ENCODE measurements around the gene FUT3. TPM values are rescaled to one million over a fixed set of nuclear protein-coding genes. Genes with fewer than 3 reads are reported as not detected.

Gene FUT3
- total RNA-seq, 1 experiment from 2014 or later, result 0.34 TPM

DNA sequence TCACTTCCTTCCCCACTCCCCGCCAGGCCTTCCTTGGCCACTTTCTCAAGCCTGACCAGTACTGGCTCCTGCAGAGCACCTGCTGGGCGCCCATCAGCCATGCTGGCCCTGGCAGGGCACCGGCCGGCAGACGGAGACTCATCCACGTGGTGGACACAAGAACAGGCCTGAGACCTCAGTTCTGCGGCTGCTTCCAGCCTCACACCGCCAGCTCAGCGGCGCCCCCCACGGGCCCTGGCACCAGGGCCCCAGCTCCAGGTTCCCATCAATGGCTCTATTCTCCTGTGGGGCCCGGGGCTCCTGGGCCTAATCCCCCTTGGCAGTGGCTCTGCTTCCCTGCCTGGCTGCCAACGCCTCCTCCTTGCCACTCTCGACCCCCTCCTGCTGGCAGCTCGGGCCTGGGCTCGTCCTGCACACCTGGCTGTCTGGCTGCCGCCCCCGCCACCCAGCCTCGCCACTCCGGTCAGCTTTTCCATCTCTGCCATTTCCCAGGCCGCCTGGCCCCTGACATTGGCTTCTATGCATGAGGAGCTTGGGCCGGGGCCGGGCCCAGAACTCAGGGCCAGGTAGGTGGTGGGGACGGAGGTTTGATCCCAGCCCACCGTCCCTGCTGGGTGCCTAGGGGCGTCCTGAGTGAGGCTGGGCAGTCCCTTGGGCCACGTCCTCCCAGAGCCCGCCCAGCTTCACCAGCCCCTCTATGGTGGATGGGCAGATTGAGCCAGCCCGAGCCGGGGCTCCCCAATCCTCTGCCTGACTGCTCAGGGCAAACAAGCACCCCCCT, 46.1 kb upstream of the FUT3 start:
- H3K4me1 Mint-ChIP-seq (ENCODE audit: low read depth, unreplicated experiment), result no peaks in the 10 kb centered on the region
- no peaks in the 10 kb centered on the region for H3K9me3 Mint-ChIP-seq (ENCODE audit: unreplicated experiment)
- no TSS peak for BruUV-seq (replicated peaks)
- no peaks in the 10 kb centered on the region for H3K27me3 Mint-ChIP-seq (ENCODE audit: insufficient read depth, unreplicated experiment)
- Histone ChIP-seq H3K36me3 (ENCODE audit: control insufficient read depth, insufficient read depth, low read length) (no peaks in the 10 kb centered on the region; the same call in 1 of the 2 replicates), H3K4me3 (ENCODE audit: low read depth, low read length) (no peak overlapping the region), H3K4me1 (no peaks in the 10 kb centered on the region), H3K27me3 (replicated peaks; ENCODE audit: control insufficient read depth, insufficient read depth, low read length) (no peaks in the 10 kb centered on the region), H3K9me3 (no peaks in the 10 kb centered on the region)
- CTCF ChIA-PET, result interaction anchor here (1.3 kb wide), 1 partner anchor 93 kb away, joined by 3 read pairs; no protein-coding TSS in a partner anchor
- DNase-seq, result no peak
- intact Hi-C loops (cut with micrococcal nuclease; ENCODE audit: unreplicated experiment), result no loop called here
- H3K27ac Mint-ChIP-seq (ENCODE audit: unreplicated experiment), result peak overlapping the region; percentile 66
- no peak overlapping the region for H3K4me3 Mint-ChIP-seq (ENCODE audit: unreplicated experiment)
- H3K36me3 Mint-ChIP-seq (ENCODE audit: insufficient read depth, unreplicated experiment), result peaks cover 28% of the 10 kb centered on the region
- TF ChIP-seq, protein P1, sequence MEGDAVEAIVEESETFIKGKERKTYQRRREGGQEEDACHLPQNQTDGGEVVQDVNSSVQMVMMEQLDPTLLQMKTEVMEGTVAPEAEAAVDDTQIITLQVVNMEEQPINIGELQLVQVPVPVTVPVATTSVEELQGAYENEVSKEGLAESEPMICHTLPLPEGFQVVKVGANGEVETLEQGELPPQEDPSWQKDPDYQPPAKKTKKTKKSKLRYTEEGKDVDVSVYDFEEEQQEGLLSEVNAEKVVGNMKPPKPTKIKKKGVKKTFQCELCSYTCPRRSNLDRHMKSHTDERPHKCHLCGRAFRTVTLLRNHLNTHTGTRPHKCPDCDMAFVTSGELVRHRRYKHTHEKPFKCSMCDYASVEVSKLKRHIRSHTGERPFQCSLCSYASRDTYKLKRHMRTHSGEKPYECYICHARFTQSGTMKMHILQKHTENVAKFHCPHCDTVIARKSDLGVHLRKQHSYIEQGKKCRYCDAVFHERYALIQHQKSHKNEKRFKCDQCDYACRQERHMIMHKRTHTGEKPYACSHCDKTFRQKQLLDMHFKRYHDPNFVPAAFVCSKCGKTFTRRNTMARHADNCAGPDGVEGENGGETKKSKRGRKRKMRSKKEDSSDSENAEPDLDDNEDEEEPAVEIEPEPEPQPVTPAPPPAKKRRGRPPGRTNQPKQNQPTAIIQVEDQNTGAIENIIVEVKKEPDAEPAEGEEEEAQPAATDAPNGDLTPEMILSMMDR (IDR thresholded peaks at IDR 0.05; ENCODE audit: insufficient read depth in 1 of 2, low read depth in 1 of 2, low read length in 1 of 2, severe bottlenecking in 1 of 2, unreplicated experiment in 1 of 2), result peak in 1 of 2 experiments; percentile 19
- POLR2A ChIA-PET, result interaction anchor here (0.5 kb wide), 1 partner anchor 60 kb away, joined by 3 read pairs; no protein-coding TSS in a partner anchor

DNA sequence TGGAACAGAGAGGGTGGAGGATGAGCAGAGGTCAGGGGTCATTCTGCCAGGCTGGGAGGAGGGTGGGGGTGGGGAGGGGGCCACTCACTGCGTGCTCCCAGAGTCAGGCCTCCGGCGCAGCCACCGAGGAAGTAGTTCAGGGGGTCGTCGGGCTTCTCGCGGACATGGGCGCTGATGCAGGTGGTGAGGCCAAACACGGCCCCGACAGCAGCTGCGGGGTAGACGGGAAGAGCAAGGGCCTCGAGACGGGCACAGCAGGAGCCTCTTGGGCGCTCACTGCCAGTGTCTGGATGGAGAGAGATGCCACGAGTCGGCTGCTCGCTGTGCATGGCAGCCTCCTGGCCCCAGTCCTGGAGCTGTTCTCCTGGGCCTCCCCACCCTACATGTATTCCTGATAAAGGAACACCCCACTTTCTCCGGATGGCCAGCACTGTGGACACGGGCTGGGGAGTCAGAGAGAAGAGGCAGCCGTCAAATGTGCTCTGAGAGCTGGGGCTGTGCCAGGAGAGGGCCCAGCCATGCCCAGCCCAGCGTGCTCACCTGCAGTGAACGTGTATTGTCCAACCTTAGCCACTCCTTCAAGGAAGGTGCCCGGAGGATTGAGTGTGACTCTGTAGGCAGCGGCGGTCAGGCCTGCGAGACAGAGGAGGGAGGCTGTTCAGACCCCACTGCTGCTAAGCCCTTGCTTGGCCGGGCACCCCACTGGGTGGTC, 45.3 kb upstream of the FUT3 start:
- TF ChIP-seq, protein P1 (IDR thresholded peaks at IDR 0.05; ENCODE audit: insufficient read depth in 1 of 2, low read depth in 1 of 2, low read length in 1 of 2, severe bottlenecking in 1 of 2, unreplicated experiment in 1 of 2), result no peak
- Mint-ChIP-seq H3K36me3 (ENCODE audit: insufficient read depth, unreplicated experiment) (peaks cover 35% of the 10 kb centered on the region), H3K27me3 (ENCODE audit: insufficient read depth, unreplicated experiment) (no peaks in the 10 kb centered on the region), H3K4me3 (ENCODE audit: unreplicated experiment) (no peak overlapping the region), H3K9me3 (ENCODE audit: unreplicated experiment) (no peaks in the 10 kb centered on the region), H3K27ac (ENCODE audit: unreplicated experiment) (no peak overlapping the region), H3K4me1 (ENCODE audit: low read depth, unreplicated experiment) (no peaks in the 10 kb centered on the region)
- Histone ChIP-seq H3K4me1 (no peaks in the 10 kb centered on the region), H3K4me3 (ENCODE audit: low read depth, low read length) (no peak overlapping the region), H3K9me3 (no peaks in the 10 kb centered on the region), H3K27me3 (replicated peaks; ENCODE audit: control insufficient read depth, insufficient read depth, low read length) (no peaks in the 10 kb centered on the region), H3K36me3 (ENCODE audit: control insufficient read depth, insufficient read depth, low read length) (no peaks in the 10 kb centered on the region; the same call in 1 of the 2 replicates)
- intact Hi-C loops (cut with micrococcal nuclease; ENCODE audit: unreplicated experiment), result no loop called here
- CTCF ChIA-PET, result interaction anchor here (1.3 kb wide), 1 partner anchor 93 kb away, joined by 3 read pairs; no protein-coding TSS in a partner anchor
- BruUV-seq (replicated peaks), result no TSS peak
- DNase-seq, result no peak
- POLR2A ChIA-PET, result interaction anchor here (0.5 kb wide), 1 partner anchor 61 kb away, joined by 3 read pairs; no protein-coding TSS in a partner anchor

DNA sequence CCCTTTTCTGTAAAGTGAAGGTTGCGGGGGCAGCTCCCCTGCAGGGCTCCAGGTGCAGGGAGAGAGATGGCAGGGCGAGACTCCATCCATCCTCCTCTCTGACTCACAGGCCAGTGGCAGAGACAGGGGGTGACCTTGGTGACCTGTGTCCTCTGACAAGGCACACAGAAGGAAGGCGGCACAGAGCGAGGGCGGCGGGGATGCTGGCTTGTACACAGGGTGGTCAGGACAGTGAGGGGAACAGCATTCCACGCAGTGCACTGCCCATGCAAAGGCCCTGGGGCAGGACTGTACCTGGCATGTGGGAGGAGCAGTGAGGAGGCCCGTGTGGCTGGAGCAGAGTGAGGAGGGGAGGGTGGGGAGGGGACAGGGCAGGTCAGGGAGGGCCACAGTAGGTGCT, 44.6 kb upstream of the FUT3 start:
- H3K4me1 Mint-ChIP-seq (ENCODE audit: low read depth, unreplicated experiment), result no peaks in the 10 kb centered on the region
- intact Hi-C loops (cut with micrococcal nuclease; ENCODE audit: unreplicated experiment), result no loop called here
- Histone ChIP-seq H3K9me3 (no peaks in the 10 kb centered on the region), H3K4me1 (no peaks in the 10 kb centered on the region), H3K27me3 (replicated peaks; ENCODE audit: control insufficient read depth, insufficient read depth, low read length) (no peaks in the 10 kb centered on the region), H3K4me3 (ENCODE audit: low read depth, low read length) (no peak overlapping the region), H3K36me3 (ENCODE audit: control insufficient read depth, insufficient read depth, low read length) (no peaks in the 10 kb centered on the region; the same call in 1 of the 2 replicates)
- H3K4me3 Mint-ChIP-seq (ENCODE audit: unreplicated experiment), result no peak overlapping the region
- TF ChIP-seq, protein P1 (IDR thresholded peaks at IDR 0.05; ENCODE audit: insufficient read depth in 1 of 2, low read depth in 1 of 2, low read length in 1 of 2, severe bottlenecking in 1 of 2, unreplicated experiment in 1 of 2), result no peak
- DNase-seq, result no peak
- no peak overlapping the region for H3K27ac Mint-ChIP-seq (ENCODE audit: unreplicated experiment)
- no peaks in the 10 kb centered on the region for H3K9me3 Mint-ChIP-seq (ENCODE audit: unreplicated experiment)
- H3K27me3 Mint-ChIP-seq (ENCODE audit: insufficient read depth, unreplicated experiment), result no peaks in the 10 kb centered on the region
- CTCF ChIA-PET, result no interaction called here
- POLR2A ChIA-PET, result no interaction called here
- H3K36me3 Mint-ChIP-seq (ENCODE audit: insufficient read depth, unreplicated experiment), result peaks cover 41% of the 10 kb centered on the region
- BruUV-seq (replicated peaks), result no TSS peak

Data from Caco-2 (cell line).